Measurements from ENCODE around the gene CDHR3. TPM values are rescaled to one million over a fixed set of nuclear protein-coding genes. Genes with fewer than 3 reads are reported as not detected.

The CDHR3 gene
- total RNA-seq, 1 donor from 2014 or later, result 0.75 TPM

- Mint-ChIP-seq H3K9me3 (no peaks in the 10 kb centered on the region), H3K4me3 (no peak overlapping the region), H3K4me1 (peaks cover 29% of the 10 kb centered on the region), H3K27me3 (no peaks in the 10 kb centered on the region), H3K36me3 (ENCODE audit: low read depth) (no peaks in the 10 kb centered on the region), H3K27ac (no peak overlapping the region)
- CTCF ChIA-PET, result interaction anchor here (1.2 to 5.0 kb wide), 2 partner anchors 109 to 393 kb away, joined by 3 to 33 read pairs; no protein-coding TSS in a partner anchor
- intact Hi-C loops (cut with micrococcal nuclease), result no loop called here
- ATAC-seq (ENCODE audit: low read depth), result no peak
- no peak for TF ChIP-seq CTCF (IDR thresholded peaks at IDR 0.05)
- DNase-seq, result no peak
- POLR2A ChIA-PET, result no interaction called here
These were observed 82.5 kb downstream of the CDHR3 start for GRCh38 chr7:106045586-106045985.

GRCh38 chr7:106047184-106047583 is 84.1 kb downstream of the CDHR3 start:
- H3K4me3 Mint-ChIP-seq, result no peak overlapping the region
- POLR2A ChIA-PET, result interaction anchor here (0.6 to 1.1 kb wide), 3 partner anchors 107 to 118 kb away, joined by 3 read pairs; no protein-coding TSS in a partner anchor
- no peak for TF ChIP-seq CTCF (IDR thresholded peaks at IDR 0.05)
- no peaks in the 10 kb centered on the region for H3K9me3 Mint-ChIP-seq
- H3K27me3 Mint-ChIP-seq, result no peaks in the 10 kb centered on the region
- no peak for DNase-seq
- H3K36me3 Mint-ChIP-seq (ENCODE audit: low read depth), result no peaks in the 10 kb centered on the region
- intact Hi-C loops (cut with micrococcal nuclease), result no loop called here
- peaks cover 29% of the 10 kb centered on the region for H3K4me1 Mint-ChIP-seq
- no peak overlapping the region for H3K27ac Mint-ChIP-seq
- no peak for ATAC-seq (ENCODE audit: low read depth)
- CTCF ChIA-PET, result interaction anchor here (0.8 to 3.5 kb wide), 7 partner anchors 9 to 396 kb away, joined by 3 to 16 read pairs (median 4); no protein-coding TSS in a partner anchor

GRCh38 chr7:106047818-106048705 is 85.0 kb downstream of the CDHR3 start:
- intact Hi-C loops (cut with micrococcal nuclease), result no loop called here

GRCh38 chr7:106048706-106049020 is 85.6 kb downstream of the CDHR3 start:
- Mint-ChIP-seq H3K4me1 (peaks cover 29% of the 10 kb centered on the region), H3K36me3 (ENCODE audit: low read depth) (no peaks in the 10 kb centered on the region), H3K27ac (no peak overlapping the region), H3K9me3 (no peaks in the 10 kb centered on the region), H3K27me3 (no peaks in the 10 kb centered on the region), H3K4me3 (no peak overlapping the region)
- TF ChIP-seq CTCF (IDR thresholded peaks at IDR 0.05), result no peak
- CTCF ChIA-PET, result interaction anchor here (0.8 to 3.5 kb wide), 3 partner anchors 105 to 288 kb away, joined by 3 to 16 read pairs (median 15); no protein-coding TSS in a partner anchor
- DNase-seq (no peak), ATAC-seq (ENCODE audit: low read depth) (no peak)
- intact Hi-C loops (cut with micrococcal nuclease), result no loop called here
- POLR2A ChIA-PET, result interaction anchor here (1.2 kb wide), 1 partner anchor 106 kb away, joined by 4 read pairs; no protein-coding TSS in a partner anchor

More at GRCh38 chr7:106047818-106048705, 85.0 kb downstream of the CDHR3 start:
- H3K4me3 Mint-ChIP-seq, result no peak overlapping the region
- ATAC-seq (ENCODE audit: low read depth) (no peak), DNase-seq (no peak)
- CTCF ChIA-PET, result interaction anchor here (0.8 to 3.5 kb wide), 3 partner anchors 106 to 397 kb away, joined by 3 to 16 read pairs (median 5); no protein-coding TSS in a partner anchor
- peaks cover 27% of the 10 kb centered on the region for H3K4me1 Mint-ChIP-seq
- H3K27me3 Mint-ChIP-seq, result no peaks in the 10 kb centered on the region
- H3K9me3 Mint-ChIP-seq, result no peaks in the 10 kb centered on the region
- POLR2A ChIA-PET, result interaction anchor here (0.6 to 1.2 kb wide), 2 partner anchors 106 to 117 kb away, joined by 3 to 4 read pairs; no protein-coding TSS in a partner anchor
- TF ChIP-seq CTCF (IDR thresholded peaks at IDR 0.05), result no peak
- no peak overlapping the region for H3K27ac Mint-ChIP-seq
- no peaks in the 10 kb centered on the region for H3K36me3 Mint-ChIP-seq (ENCODE audit: low read depth)

- no peak overlapping the region for H3K4me3 Mint-ChIP-seq
- ATAC-seq (ENCODE audit: low read depth), result peak; percentile 88
- H3K36me3 Mint-ChIP-seq (ENCODE audit: low read depth), result no peaks in the 10 kb centered on the region
- POLR2A ChIA-PET, result no interaction called here
- peaks cover 31% of the 10 kb centered on the region for H3K4me1 Mint-ChIP-seq
- intact Hi-C loops (cut with micrococcal nuclease), result no loop called here
- no peaks in the 10 kb centered on the region for H3K27me3 Mint-ChIP-seq
- H3K9me3 Mint-ChIP-seq, result no peaks in the 10 kb centered on the region
- CTCF ChIA-PET, result interaction anchor here (2.9 to 3.5 kb wide), 2 partner anchors 105 to 288 kb away, joined by 15 to 16 read pairs; no protein-coding TSS in a partner anchor
- no peak for DNase-seq
- H3K27ac Mint-ChIP-seq, result peak overlapping the region; percentile 56
- no peak for TF ChIP-seq CTCF (IDR thresholded peaks at IDR 0.05)
These were observed 86.2 kb downstream of the CDHR3 start for GRCh38 chr7:106049139-106049752.
